Mammary epithelial cell (primary cell): ENCODE measurements around the gene VMAC.

Experiments
- EZH2 ChIP-seq: IDR thresholded peaks from 2 replicates; pipeline ENCODE4 v1.6.1; 2012; ENCODE audit warnings: low read length, inconsistent platforms, borderline replicate concordance
- TF ChIP-seq, protein P1 (sequence below), 2 donors: IDR thresholded peaks in 1 of 2; conservative IDR thresholded peaks in 1 of 2; 2 replicates each; pipeline ENCODE4 v1.5.1; 2011 to 2012; ENCODE audit warnings: inconsistent platforms in 2 of 2, low read length in 2 of 2, mild to moderate bottlenecking in 2 of 2, control low read depth in 1 of 2, low read depth in 1 of 2; ENCODE audit not compliant: insufficient read depth in 1 of 2; ENCODE audit errors: extremely low read depth in 1 of 2

GRCh38 chr19:5889288-5889971, 15.2 kb upstream of the VMAC start:
- TF ChIP-seq, protein P1, sequence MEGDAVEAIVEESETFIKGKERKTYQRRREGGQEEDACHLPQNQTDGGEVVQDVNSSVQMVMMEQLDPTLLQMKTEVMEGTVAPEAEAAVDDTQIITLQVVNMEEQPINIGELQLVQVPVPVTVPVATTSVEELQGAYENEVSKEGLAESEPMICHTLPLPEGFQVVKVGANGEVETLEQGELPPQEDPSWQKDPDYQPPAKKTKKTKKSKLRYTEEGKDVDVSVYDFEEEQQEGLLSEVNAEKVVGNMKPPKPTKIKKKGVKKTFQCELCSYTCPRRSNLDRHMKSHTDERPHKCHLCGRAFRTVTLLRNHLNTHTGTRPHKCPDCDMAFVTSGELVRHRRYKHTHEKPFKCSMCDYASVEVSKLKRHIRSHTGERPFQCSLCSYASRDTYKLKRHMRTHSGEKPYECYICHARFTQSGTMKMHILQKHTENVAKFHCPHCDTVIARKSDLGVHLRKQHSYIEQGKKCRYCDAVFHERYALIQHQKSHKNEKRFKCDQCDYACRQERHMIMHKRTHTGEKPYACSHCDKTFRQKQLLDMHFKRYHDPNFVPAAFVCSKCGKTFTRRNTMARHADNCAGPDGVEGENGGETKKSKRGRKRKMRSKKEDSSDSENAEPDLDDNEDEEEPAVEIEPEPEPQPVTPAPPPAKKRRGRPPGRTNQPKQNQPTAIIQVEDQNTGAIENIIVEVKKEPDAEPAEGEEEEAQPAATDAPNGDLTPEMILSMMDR (conservative IDR thresholded peaks at IDR 0.05 in 1 of 2, IDR thresholded peaks at IDR 0.05 in 1 of 2; ENCODE audit: extremely low read depth in 1 of 2, insufficient read depth in 1 of 2, low read depth in 1 of 2, low read length in 2 of 2): no peak
- TF ChIP-seq EZH2: no peak
